Activated CD4-positive, CD25-positive, alpha-beta regulatory T cell treated with anti-CD3 and anti-CD28 coated beads, Interleukin-2, amount 50 U/mL, for 24 hours (primary cell): ENCODE data around the gene SLC38A10.

ENCODE experiments used
- ATAC-seq, 2 donors: fragments of 150-1000 bp; cut with Tn5 transposase; one replicate each; pipeline ENCODE4 v1.10.0; 2021; ENCODE audit warnings: mild to moderate bottlenecking in 1 of 2, moderate library complexity in 1 of 2

Gene SLC38A10

GRCh38 chr17:81222906-81223761 lies 72.0 kb downstream of the SLC38A10 start, which contains the start of gene CEP131:
TSS of gene CEP131 (minus strand) at chr17:81222965. CDS start at chr17:81220056, 2,909 bp downstream.
- ATAC-seq = peak; percentile 98

GRCh38 chr17:81222620-81222905 lies 72.5 kb downstream of the SLC38A10 start:
- peak in 1 of 2 donors; percentile 2 for ATAC-seq

- no peak for ATAC-seq
Observed at GRCh38 chr17:81221842-81222619, 73.1 kb downstream of the SLC38A10 start.

- ATAC-seq = no peak
Observed at GRCh38 chr17:81221371-81221841, 73.7 kb downstream of the SLC38A10 start.

GRCh38 chr17:81219476-81220180 lies 75.5 kb downstream of the SLC38A10 start:
- ATAC-seq = no peak

- ATAC-seq = no peak
Observed at GRCh38 chr17:81218991-81219390, 76.1 kb downstream of the SLC38A10 start.

GRCh38 chr17:81218459-81218858 lies 76.6 kb downstream of the SLC38A10 start:
- ATAC-seq = no peak

GRCh38 chr17:81217491-81217890 lies 77.6 kb downstream of the SLC38A10 start:
- ATAC-seq = no peak

GRCh38 chr17:81213978-81214377 lies 81.1 kb downstream of the SLC38A10 start:
- ATAC-seq = no peak

- no peak for ATAC-seq
Observed at GRCh38 chr17:81212365-81212764, 82.7 kb downstream of the SLC38A10 start.

GRCh38 chr17:81210868-81211267 lies 84.2 kb downstream of the SLC38A10 start:
- no peak for ATAC-seq

GRCh38 chr17:81210466-81210865 lies 84.6 kb downstream of the SLC38A10 start:
- no peak for ATAC-seq

- no peak for ATAC-seq
Observed at GRCh38 chr17:81209141-81209540, 86.0 kb downstream of the SLC38A10 start.

GRCh38 chr17:81208651-81209050 lies 86.5 kb downstream of the SLC38A10 start:
- no peak for ATAC-seq

GRCh38 chr17:81207610-81208581 lies 87.2 kb downstream of the SLC38A10 start:
- ATAC-seq = no peak

GRCh38 chr17:81206657-81207056 lies 88.5 kb downstream of the SLC38A10 start:
- ATAC-seq = no peak

- ATAC-seq = no peak
Observed at GRCh38 chr17:81206166-81206565, 88.9 kb downstream of the SLC38A10 start.

GRCh38 chr17:81204578-81204977 lies 90.5 kb downstream of the SLC38A10 start:
- ATAC-seq = no peak

- ATAC-seq = no peak
Observed at GRCh38 chr17:81203136-81203535, 92.0 kb downstream of the SLC38A10 start.

GRCh38 chr17:81202318-81202717 lies 92.8 kb downstream of the SLC38A10 start:
- no peak for ATAC-seq

GRCh38 chr17:81200695-81201580 lies 94.2 kb downstream of the SLC38A10 start:
- peak in 1 of 2 donors; percentile 75 for ATAC-seq
